Measurements from ENCODE around the gene TP53TG5. TPM values are rescaled to one million over a fixed set of nuclear protein-coding genes. Genes with fewer than 3 reads are reported as not detected.
A peak's percentile ranks its signal among the peaks of the same experiment; 100 is the strongest.

The TP53TG5 gene
- 0.37 TPM for polyA plus RNA-seq (2013, experiment 1 of 2; ENCODE audit: insufficient read length)
- polyA plus RNA-seq (2013, experiment 2 of 2; ENCODE audit: insufficient read length): 0.46 TPM

DNA sequence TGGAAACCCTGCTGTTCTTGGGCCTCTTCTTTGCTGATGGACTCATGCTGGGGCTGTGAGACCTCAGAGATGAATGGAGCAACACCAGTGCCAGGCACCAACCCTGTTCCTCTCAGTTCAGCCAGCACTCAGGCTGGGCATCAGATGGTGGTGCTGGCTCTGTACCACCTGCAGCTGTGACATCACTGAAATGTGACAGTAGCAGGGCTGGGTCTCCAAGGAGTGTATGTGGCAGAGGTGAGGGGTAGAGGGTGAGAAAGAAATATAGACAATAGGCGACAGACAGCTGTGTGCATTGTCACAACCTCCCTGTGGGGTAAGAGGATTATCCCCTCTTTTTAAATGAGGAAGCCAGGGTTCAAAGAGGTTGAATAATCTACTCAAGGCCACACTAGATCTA lies at the start of gene TP53TG5:
TSS of gene TP53TG5 (minus strand) at position 135 of the 400 bp plus-strand sequence. CDS start at position 46, 89 bp downstream.
- DNase-seq: no peak

DNA sequence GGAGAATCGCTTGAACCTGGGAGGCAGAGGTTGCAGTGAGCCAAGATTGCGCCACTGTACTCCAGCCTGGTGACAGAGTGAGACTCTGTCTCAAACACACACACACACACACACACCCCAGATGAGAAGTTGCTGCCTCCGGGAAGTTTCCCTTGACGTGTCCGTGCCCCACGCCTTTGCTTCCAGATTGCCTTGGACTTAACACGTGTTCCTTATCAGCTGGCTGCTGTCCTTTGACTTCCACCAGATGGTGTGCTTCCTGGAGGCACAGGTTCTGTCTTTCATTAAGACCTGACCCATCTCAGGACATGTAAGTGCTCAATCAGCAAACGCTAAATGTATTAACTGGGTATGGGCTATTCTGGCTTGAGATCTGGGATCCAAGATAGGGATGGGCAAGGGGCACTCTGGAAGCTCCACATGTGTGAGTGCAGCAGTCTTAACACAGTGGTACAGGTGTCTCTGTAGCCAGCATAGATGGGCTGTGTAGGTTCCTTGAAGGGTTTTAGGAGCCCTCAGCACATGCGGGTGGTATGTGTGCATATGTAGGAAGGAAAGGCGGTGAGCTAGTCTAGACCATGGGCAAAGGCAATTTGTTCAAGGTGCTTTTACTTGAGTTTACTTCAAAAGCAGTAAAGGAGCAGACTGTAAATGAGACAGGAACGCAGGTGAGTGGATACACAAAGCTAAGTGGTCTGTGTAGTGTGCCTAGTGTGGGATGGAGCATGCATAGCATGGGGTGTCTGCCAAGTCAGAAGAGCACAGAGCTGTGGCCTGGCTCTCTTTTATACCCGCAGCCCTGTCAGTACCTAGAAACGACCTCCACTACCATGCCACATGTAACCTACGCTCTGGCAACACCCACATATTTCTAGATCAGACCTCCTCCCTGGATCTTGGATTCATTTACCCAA lies 49.4 kb upstream of the TP53TG5 start:
- no peak for DNase-seq

DNA sequence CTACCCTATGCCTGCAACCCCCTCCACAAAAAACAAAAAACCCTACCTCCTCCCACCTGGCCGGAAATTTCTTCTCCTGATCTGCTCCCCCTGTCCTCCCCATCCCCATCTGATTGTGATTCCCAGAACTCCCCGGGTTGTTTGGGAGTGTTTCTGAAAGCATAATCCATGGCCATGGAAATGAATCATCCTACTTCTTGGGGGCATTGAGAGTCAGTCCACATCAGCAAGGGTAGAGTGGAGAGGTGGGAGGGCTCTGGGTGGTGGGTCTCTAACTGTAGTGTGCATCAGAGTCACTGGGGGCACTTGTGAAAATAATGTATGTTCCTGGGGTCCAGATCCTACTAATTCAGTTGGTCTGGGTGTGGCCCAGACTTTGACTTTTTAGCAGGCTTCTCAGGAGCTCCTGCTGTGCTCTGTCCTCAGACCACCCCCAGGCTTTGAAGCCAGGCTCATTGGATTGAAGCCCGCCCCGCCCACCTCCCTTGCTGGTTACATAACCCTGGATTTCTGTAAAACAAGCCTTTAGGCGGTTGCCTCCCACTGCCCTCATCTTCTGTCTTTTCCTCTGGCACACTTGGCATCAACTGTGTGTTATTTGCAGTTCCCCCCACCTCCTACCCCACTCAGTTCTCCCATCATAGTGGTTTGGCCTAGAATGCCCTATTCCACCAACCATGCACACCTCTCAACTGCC lies 48.3 kb upstream of the TP53TG5 start:
- DNase-seq: no peak

DNA sequence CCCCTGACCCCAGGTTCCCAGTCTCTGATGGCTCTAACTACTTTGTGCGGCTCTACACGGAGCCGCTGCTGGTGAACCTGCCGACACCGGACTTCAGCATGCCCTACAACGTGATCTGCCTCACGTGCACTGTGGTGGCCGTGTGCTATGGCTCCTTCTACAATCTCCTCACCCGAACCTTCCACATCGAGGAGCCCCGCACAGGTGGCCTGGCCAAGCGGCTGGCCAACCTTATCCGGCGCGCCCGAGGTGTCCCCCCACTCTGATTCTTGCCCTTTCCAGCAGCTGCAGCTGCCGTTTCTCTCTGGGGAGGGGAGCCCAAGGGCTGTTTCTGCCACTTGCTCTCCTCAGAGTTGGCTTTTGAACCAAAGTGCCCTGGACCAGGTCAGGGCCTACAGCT lies 47.4 kb upstream of the TP53TG5 start:
- no peak for DNase-seq

DNA sequence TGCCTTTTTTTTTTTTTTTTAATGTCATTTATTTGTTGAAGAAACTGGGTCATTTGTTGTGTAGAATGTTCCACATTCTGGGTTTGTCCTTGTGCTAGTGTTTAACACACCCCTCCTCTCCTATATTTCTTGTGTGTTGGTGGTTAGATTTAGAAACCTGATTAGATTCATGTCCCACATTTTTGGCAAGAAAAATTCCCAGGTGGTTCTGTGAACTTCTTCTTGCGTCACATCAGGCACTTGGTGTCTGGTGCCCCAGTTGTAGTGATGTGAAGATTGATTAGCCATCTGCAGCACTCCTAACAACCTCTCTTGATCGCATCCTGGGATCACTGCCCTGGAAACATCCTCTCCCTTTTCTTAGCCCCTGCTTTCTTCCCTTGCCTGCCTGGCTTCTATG lies 45.6 kb upstream of the TP53TG5 start:
- DNase-seq: no peak

DNA sequence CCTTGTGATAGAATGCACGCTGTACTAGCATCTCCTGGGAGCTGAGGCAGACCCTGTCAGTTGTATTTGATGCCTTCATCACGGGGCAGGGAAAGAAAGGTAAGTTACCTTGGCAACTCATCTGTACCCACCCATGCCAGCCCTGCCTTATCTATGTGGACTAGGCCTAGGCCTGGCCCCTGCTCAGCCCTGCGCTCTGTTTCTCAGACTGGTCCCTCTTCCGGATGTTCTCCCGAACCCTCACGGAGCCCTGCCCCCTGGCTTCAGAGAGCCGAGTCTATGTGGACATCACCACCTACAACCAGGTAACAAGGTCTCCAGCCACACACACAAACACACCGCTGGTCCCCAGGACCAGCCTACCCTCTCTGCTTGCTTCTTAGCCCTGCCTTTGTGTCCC lies 42.0 kb upstream of the TP53TG5 start:
- DNase-seq: no peak

DNA sequence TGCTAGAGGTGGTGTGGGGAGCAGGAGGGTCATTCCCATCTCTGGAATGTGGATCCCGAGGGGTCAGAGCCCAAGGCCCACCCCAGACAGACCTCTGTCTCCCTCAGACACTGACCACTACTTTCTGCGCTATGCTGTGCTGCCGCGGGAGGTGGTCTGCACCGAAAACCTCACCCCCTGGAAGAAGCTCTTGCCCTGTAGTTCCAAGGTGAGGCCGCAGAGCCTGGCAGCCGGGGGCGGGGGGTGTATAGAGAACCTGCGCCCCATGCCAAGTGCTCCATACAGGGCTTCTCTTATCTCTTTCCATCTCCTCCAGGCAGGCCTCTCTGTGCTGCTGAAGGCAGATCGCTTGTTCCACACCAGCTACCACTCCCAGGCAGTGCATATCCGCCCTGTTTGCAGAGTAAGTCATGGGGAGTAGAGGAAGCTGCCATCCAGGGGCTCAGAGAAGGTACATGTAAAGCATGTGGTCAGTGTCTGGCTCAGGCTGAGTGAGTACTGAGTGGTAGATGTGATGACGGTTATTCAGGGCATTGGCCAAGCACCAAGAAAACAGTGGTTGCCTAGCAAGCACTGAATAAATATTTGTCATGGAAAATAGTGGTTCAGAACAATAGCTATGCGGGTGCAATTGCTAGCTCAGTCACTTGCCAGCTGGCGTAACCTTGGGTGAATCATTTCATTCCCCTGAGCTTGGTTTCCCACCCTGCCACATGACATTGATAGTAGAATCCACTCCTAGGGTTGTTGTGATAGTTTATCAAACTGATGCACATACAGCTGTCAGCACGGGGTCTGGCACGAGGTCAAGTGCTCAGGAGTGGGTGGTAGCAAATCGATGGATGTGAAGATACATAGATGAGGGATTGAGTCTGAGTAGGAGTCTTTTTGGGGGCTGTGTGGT lies 41.3 kb upstream of the TP53TG5 start:
- DNase-seq: peak; percentile 69

DNA sequence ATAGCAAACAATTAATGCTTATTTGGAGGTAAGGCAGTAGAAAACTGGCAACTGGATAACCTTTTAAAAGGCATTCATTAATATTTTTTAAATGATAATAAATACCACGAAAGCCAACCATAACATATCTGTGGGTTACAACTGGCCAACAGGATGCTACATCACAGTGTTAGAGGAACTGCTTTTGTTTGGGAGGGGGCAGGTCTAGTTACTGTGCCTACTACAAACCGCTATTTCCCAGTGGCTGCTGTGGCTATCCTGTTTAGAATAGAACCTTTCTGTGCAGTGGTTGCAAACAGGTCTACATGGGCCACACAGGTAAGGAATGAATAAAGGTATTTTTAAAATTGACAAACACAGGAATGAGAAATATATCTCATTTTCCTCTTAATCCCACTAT lies 38.8 kb upstream of the TP53TG5 start:
- no peak for DNase-seq

DNA sequence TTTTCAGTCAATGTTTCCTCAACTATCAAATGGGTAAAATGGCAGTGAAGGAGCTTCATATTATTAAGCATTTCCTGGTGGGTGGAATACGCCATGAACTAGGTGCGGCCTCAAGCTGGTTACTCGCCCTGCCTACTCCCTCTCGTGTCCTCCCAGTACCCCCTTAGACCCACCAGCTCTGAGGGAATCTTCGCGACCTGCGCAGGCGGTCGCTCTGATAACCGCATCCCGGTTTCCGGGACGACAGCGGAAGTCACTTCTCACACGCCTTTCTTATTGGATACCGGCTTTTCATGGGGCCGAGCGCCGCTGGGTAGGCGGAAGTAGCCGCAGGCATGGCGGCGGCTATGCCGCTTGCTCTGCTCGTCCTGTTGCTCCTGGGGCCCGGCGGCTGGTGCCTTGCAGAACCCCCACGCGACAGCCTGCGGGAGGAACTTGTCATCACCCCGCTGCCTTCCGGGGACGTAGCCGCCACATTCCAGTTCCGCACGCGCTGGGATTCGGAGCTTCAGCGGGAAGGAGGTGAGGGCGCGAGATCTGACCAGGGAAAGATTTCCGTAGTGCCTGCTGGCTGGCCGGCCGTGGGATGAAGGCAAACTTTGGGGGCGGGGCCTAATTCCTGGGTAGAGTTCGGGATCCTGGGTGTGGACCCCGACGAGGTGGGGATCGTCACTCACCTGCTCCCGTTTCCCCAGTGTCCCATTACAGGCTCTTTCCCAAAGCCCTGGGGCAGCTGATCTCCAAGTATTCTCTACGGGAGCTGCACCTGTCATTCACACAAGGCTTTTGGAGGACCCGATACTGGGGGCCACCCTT lies 37.9 kb upstream of the TP53TG5 start, which contains the start of gene PIGT:
TSS of gene PIGT (plus strand) at position 320 of the 816 bp plus-strand sequence. CDS start at position 336, 16 bp downstream.
- DNase-seq: peak; percentile 85

DNA sequence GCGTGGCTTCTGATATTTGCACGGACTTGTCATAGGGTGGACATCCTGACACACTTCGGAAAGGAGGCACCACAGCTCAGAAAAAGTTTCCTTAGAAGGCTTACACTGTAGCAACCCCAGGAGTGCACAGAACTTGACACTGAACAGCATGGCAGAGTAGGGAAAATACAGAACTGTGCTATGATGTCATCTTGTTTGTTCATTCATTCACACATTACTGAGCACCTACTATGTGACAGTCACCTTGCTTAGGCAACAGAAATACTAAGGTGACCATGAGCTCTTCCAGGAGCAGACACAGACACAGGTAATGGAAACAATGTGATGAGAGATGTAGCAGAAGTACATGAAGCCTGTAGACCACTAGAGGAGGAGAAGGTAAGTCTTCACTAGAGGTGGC lies 35.4 kb upstream of the TP53TG5 start:
- no peak for DNase-seq

DNA sequence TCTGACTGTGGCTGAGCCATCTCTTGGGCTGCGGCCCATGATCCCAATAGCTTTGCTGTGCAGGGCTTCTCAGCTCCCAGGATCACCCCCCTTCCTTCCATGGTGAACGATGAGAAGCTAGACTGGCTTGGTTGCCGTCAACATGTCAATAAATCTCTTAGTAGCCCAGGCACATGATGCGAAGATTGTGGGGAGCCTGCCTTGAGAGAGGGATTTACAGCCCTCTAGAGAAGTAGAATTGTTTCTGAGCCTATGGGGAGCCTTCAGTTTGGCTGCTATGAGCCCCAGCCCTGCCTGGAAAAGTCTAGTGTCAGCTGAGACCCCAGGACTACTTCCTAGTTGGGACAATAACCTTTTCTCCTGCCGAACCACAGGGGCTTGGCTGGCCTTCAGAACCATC lies 34.5 kb upstream of the TP53TG5 start:
- DNase-seq: no peak

DNA sequence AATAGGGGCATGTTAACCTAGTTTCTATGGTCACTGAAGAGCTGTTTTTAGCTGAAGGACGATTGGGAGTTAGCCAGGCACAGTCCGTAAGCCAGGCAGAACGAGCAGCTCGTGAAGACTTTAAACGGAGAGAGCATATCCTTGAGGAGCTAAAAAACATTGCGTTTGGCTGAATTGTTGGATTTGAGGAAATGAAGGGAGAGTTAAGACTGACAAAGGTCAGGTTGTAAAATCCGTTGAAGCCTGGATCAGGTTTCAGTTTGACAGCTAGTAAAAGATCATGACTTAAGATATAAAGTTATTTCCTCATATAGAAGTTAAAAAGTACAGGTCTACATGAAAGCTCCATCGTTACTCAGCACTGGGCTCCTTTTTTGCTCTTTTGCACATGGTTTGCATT lies 32.8 kb upstream of the TP53TG5 start:
- DNase-seq: no peak

DNA sequence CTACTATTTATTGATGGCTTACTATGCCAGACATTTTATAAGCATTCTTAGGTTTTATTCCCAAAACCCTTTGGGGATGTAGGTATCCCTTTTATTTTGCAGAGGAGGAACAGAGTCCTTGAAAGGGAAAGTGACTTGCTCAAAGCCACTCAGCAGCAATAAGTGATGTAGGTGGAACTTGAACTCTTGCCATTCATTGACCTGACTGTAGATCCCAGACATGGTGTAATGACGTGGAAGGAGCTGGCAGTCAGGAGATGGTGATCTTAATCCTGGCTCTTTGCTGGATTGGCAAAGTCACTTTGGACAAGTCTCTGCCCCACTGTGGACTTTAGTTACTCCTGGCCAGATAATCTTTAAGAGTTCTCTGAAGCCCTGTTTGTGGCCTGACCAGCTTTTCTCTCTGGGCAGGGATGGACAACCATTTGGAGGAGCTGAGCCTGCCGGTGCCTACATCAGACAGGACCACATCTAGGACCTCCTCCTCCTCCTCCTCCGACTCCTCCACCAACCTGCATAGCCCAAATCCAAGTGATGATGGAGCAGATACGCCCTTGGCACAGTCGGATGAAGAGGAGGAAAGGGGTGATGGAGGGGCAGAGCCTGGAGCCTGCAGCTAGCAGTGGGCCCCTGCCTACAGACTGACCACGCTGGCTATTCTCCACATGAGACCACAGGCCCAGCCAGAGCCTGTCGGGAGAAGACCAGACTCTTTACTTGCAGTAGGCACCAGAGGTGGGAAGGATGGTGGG lies 31.6 kb upstream of the TP53TG5 start:
- no peak for DNase-seq

DNA sequence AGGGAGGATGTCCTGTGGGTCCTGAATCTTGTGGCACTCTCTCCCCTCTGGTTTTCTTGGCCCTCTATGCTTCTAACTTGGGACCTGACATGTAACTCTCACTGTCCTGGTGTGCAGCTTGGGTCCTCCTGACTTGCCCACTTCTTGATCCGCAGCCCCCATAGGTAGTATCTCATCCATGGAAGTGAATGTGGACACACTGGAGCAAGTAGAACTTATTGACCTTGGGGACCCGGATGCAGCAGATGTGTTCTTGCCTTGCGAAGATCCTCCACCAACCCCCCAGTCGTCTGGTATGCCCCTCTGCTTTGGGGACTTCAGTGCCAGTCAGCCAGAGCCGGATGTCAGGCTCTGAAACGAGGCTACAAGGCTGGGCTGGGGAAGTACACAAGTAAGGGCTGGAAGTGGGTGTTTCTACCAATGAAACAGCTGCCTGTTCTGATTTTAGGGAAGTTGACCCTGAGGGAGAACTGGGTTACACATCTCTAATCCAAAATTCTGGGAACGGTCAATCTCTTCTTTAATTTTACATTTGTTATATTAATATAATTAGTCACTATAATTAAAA lies 30.6 kb upstream of the TP53TG5 start:
- DNase-seq: no peak

DNA sequence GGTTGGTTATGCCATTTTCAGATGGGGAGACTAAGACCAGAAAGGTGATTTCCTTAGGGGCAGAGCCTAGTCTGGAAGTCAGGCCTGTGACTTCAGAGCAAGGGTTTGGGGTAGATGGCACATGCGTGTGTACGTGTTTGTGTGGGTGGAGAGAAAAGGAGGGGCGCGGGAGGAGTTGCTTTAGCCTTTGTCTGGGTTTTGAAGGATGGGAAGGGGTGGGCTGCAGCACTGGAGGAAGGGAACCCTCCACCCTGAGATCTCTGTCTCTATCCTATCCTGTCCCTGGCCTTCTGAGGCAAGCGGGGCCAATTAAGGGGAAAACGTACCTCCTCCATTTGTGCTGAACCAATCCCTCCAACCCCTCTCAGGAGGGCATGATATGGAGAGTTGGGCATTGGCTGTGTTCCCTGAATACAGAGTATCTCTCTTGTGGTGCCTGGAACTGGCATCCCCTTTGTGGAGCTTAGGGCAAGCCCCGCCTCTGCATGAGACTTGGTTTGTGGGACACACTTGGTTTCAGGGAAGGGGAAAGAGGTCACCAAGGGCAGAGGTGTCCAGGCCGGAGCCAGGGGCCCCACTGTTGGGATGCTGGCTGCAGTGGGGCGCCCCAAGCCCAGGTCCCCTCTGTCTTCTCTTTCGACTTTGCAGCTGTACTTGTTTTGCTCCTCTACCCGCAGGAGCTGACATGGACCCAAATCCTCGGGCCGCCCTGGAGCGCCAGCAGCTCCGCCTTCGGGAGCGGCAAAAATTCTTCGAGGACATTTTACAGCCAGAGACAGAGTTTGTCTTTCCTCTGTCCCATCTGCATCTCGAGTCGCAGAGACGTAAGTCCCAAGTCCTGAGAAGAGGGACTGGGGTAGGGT lies 29.9 kb upstream of the TP53TG5 start, which contains the start of gene DBNDD2:
TSS of gene DBNDD2 (plus strand) at position 507 of the 863 bp plus-strand sequence. CDS start at position 686, 179 bp downstream.
- no peak for DNase-seq

DNA sequence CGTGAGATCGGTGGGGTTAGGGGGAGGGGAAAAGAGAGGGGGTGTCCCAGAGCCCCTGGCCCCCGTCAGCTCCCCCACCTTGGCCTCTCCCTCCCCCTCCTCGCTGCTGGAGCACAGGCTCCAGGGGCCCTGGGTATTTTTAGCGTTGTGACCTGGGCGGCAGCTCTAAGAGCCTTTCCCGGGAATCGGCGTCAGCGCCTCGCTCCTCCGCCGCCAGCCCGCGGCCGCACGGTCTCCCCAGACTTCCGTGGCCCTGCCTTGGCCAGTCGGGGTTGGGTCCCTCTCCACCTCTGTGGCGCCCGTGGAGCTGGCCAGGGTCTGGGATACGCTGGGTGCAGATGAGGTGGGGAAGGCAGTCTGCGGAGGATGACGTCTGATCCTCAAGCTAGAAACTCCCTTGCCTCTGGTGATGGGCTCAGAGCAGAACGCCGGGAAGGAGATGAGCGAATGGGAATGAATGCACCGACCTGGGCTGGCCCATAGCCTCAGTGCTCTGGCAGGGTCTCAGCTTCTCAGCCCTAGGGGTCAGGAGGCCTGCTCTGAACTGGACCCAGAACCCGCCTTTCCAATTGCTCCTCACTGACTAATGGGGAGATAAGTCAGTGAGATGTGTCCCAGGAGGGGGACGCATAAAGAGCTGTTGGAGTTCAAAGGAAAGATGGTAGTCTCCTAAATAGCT lies 29.1 kb upstream of the TP53TG5 start:
- DNase-seq: peak; percentile 24

DNA sequence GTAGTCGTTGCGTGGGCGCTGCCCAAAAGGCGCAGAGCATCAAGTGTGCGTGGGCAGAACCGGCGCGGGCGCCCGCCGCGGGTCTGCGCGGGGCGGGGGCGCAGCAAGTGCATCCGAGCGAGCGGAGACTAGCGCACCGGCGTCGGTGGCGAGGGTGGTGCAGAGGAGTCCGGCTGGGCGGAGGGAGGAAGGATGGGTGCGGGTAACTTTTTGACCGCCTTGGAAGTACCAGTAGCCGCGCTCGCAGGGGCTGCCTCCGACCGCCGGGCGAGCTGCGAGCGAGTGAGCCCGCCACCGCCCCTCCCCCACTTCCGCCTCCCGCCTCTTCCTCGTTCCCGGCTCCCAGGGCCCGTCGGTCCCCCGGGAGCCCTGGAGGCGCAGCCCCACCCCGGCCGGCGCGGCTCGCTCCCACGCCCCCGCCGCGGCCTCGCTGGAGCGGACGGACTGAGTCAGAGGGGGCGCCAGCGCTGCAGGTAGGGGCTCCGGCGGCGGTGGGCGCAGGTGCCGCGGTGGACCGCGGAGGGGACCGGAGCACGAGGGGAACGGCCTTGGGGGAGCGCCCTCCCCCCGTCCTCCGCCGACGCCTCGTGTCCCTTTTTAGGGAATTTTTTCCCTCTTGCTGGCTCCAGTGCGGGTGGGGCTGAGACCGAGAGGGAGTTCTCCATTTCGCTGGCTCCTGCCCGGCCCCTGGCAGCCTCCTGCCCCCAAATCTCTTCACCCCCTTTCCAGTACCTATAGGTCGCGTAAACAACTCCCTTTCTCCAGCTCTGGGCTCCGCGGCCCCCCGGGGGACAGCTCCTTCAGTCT lies 28.3 kb upstream of the TP53TG5 start:
- DNase-seq: peak; percentile 58

All from fibroblast of skin of scalp (primary cell).